ENCODE results near the gene PECR. TPM values are rescaled to one million over a fixed set of nuclear protein-coding genes. Genes with fewer than 3 reads are reported as not detected.

The PECR gene
- total RNA-seq, 3 donors from 2014 or later, result 19.6 to 31.8 (median 28.8) TPM

DNA sequence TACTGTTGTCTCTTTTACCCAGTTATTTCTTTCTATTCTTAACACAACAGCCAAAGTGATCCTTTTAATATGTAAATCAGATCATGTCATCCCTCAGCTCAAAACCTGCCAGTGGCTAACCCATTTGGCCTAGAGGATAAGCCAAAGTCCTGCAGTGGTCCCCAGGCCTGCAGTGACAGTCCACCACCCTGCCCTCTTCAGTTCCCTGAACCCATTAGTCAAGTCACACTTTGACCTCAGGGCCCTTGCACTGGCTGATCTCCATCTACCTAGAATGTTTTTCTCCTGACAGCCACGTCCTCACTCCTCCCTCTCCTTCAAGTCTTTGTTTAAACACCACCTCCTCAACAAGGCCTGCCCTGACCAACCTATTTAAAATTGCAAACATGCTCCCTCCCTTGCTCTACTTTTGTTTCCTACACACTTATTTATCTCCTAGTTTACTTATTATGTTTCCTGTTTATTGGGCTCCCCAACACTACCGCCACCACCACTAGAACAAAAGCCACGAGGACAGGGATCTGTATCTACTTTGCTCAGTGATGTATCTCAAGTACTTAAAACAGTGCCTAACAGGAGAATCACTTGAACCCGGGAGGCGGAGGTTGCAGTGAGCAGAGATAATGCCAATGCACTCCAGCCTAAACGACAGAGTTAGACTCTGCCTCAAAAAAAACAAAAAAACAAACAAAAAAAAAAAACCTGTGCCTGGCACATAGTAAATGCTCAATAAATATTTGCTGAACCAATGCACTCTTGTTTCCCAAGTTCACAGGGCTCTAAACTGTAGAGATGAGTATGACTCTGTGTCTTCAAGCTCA is 77.5 kb downstream of the PECR start:
- TF ChIP-seq, protein P1, sequence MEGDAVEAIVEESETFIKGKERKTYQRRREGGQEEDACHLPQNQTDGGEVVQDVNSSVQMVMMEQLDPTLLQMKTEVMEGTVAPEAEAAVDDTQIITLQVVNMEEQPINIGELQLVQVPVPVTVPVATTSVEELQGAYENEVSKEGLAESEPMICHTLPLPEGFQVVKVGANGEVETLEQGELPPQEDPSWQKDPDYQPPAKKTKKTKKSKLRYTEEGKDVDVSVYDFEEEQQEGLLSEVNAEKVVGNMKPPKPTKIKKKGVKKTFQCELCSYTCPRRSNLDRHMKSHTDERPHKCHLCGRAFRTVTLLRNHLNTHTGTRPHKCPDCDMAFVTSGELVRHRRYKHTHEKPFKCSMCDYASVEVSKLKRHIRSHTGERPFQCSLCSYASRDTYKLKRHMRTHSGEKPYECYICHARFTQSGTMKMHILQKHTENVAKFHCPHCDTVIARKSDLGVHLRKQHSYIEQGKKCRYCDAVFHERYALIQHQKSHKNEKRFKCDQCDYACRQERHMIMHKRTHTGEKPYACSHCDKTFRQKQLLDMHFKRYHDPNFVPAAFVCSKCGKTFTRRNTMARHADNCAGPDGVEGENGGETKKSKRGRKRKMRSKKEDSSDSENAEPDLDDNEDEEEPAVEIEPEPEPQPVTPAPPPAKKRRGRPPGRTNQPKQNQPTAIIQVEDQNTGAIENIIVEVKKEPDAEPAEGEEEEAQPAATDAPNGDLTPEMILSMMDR (IDR thresholded peaks at IDR 0.05), result no peak
- DNase-seq, result no peak
- no peak for ATAC-seq
- H3K4me3 ChIP-seq, result no peak overlapping the region
- H3K36me3 ChIP-seq (ENCODE audit: low read depth), result no peaks in the 10 kb centered on the region
- no peaks in the 10 kb centered on the region for H3K4me1 ChIP-seq (ENCODE audit: low read depth)
- H3K9me3 ChIP-seq, result no peaks in the 10 kb centered on the region
- intact Hi-C loops (cut with DNase I, micrococcal nuclease), result no loop called here

DNA sequence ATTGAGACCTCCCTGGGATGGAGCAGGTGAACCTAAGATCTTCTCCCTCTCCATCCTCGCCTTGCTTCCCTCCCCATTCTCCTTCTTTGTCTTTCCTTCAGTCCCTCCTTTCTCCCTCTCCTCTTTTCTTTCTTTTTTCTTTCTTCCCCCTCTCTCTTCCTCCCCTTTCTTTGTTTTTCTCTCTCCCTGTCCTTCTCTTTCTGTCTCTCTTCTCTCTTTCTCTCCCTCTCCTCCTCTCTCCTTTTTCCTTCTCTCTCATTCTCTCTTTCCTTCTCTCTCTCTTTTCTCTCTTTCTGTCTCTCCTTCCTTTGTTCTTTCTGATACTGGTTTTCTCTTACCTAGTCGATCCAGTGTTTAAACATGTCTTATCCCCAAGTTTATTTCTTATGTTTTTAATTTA is 78.9 kb downstream of the PECR start:
- Histone ChIP-seq H3K4me3 (no peak overlapping the region), H3K4me1 (ENCODE audit: low read depth) (no peaks in the 10 kb centered on the region), H3K36me3 (ENCODE audit: low read depth) (no peaks in the 10 kb centered on the region), H3K9me3 (no peaks in the 10 kb centered on the region)
- no peak for ATAC-seq
- no peak for DNase-seq
- TF ChIP-seq, protein P1 (IDR thresholded peaks at IDR 0.05), result no peak
- intact Hi-C loops (cut with DNase I, micrococcal nuclease), result no loop called here

DNA sequence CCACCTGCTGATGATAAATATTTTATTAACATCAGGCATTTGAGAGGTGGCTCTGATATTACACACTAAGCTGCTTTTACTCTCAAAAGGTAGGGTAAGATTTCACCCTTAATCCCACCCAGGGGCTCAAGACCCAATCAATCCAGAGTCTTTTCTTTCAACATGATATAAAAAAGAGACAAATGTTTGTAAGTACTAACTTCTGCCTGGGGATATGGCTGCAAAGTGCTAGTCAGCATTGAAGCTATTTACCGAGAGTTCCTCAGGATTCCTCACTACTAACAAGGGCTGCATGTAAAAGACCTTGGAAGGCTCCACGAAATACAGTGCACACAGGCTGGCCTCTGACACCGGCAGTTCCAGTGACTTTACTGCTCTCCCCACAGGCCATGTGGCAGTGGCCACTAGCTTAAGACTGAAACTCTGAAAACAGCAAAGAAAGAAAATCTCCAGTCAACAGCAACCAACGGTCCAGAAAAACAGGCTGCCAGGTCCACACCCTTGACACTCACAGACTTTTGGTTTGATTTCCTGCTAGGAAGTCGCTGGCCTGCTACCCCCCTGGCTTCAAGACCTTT is 79.4 kb downstream of the PECR start:
- no peak overlapping the region for H3K4me3 ChIP-seq
- no peaks in the 10 kb centered on the region for H3K9me3 ChIP-seq
- DNase-seq (no peak), ATAC-seq (peak; percentile 31)
- no peaks in the 10 kb centered on the region for H3K36me3 ChIP-seq (ENCODE audit: low read depth)
- intact Hi-C loops (cut with DNase I, micrococcal nuclease), result no loop called here
- no peaks in the 10 kb centered on the region for H3K4me1 ChIP-seq (ENCODE audit: low read depth)
- TF ChIP-seq, protein P1 (IDR thresholded peaks at IDR 0.05), result no peak

DNA sequence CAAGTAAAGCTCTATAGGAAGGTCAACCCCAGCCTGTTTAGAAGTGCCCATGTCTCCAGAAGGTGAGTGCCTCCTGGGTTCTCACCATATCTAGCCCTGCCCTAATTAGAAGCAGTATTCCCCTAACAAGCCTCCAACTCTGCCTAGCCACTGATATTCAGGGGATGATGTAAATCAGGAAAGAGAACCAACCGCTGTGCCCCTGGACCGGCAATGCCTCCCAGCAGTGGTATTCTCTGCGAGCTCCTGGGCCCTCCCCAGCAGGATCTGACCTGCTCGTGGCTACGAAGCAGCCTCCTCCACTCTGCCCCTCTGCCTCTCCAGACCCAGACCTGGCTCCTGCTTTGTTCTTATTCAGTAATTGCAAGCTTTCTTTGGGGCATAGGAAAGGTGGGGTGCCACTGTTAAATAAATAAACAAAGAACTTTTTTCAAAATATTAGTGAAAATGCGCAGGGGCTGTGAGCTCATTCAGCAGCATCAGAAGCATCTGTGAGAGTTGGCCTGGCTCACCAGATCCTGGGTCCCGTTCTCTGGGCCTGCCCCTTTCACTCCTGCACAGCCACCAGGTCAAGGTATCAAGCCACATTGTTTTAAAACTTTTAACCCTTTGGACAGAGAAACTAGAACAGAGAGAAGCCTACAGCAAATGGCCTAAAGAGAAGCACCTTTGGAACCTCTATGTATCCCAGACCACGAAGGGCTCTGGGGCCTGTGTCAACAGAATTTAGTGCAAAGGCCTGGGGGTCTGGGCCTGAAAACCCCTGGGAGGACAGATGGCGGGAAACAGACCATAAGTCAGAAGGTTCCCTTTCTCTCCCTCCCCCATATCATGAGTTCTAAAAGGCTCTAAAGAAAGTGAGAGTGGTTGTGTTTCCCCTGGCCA is 80.2 kb downstream of the PECR start:
- ATAC-seq, result no peak
- intact Hi-C loops (cut with DNase I, micrococcal nuclease), result no loop called here
- TF ChIP-seq, protein P1 (IDR thresholded peaks at IDR 0.05), result no peak

DNA sequence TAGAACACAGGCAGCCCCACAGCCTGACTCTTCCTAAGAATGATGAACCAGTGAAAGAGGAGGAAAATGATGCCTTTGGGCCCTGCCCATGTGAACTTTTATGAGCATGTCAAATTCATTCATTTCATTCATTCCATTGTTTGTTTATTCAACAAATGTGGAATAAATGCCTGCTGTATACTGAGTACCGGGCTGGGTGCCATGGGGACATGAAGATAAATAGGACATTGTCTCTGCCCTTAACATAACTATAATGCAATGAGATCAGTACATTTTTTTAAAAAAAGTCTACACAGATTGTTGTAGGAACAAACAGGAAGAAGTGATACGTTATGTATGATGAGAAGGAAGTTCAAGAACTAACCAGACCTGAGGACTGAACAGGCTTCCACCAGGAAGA is 83.0 kb downstream of the PECR start:
- Histone ChIP-seq H3K4me1 (ENCODE audit: low read depth) (no peaks in the 10 kb centered on the region), H3K4me3 (no peak overlapping the region), H3K36me3 (ENCODE audit: low read depth) (no peaks in the 10 kb centered on the region), H3K9me3 (no peaks in the 10 kb centered on the region)
- TF ChIP-seq, protein P1 (IDR thresholded peaks at IDR 0.05), result no peak
- no peak for DNase-seq
- ATAC-seq, result peak; percentile 44
- intact Hi-C loops (cut with DNase I, micrococcal nuclease), result no loop called here

More for the DNA sequence above, 80.2 kb downstream of the PECR start:
- Histone ChIP-seq H3K4me1 (ENCODE audit: low read depth) (no peaks in the 10 kb centered on the region), H3K4me3 (no peak overlapping the region), H3K36me3 (ENCODE audit: low read depth) (no peaks in the 10 kb centered on the region), H3K9me3 (no peaks in the 10 kb centered on the region)
- DNase-seq, result no peak

Data from mucosa of descending colon (tissue), 3 donors.